VCaP (cell line): ENCODE data around the gene FGG.

Experiments used
- H3K27ac ChIP-seq: fragments of 450-650 bp; 2 replicates; pipeline ENCODE4 v1.5.1; 2017
- CTCF ChIP-seq: fragments of 450-650 bp; conservative IDR thresholded peaks from 2 replicates; pipeline ENCODE4 v1.5.1; 2017; ENCODE audit warnings: mild to moderate bottlenecking, moderate library complexity

Gene FGG

GRCh38 chr4:154611833-154612232, 623 bp downstream of the FGG start:
- no peak overlapping the region for H3K27ac ChIP-seq
- TF ChIP-seq CTCF = no peak

- no peak for TF ChIP-seq CTCF
- no peak overlapping the region for H3K27ac ChIP-seq
These were observed 1.9 kb downstream of the FGG start for GRCh38 chr4:154610582-154610981.

DNA sequence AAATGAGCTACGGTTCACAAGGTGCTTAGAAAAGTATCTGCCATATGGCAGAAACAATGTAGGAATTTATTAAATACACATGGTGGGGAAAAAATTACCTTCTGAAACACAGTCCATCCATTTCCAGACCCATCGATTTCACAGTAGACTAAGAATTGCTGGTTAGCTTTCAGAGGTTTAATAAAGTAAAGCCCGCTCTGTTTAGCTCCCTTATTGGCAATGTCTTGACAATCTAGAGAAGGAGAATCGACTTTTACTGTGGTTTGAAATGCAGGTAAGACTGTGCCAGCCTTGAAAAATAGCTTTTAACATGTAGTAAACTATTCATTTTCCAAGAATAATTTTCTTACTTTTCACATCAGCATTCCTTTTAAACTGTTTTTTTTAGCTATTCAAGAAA, 2.9 kb downstream of the FGG start:
- no peak for TF ChIP-seq CTCF
- H3K27ac ChIP-seq = no peak overlapping the region

DNA sequence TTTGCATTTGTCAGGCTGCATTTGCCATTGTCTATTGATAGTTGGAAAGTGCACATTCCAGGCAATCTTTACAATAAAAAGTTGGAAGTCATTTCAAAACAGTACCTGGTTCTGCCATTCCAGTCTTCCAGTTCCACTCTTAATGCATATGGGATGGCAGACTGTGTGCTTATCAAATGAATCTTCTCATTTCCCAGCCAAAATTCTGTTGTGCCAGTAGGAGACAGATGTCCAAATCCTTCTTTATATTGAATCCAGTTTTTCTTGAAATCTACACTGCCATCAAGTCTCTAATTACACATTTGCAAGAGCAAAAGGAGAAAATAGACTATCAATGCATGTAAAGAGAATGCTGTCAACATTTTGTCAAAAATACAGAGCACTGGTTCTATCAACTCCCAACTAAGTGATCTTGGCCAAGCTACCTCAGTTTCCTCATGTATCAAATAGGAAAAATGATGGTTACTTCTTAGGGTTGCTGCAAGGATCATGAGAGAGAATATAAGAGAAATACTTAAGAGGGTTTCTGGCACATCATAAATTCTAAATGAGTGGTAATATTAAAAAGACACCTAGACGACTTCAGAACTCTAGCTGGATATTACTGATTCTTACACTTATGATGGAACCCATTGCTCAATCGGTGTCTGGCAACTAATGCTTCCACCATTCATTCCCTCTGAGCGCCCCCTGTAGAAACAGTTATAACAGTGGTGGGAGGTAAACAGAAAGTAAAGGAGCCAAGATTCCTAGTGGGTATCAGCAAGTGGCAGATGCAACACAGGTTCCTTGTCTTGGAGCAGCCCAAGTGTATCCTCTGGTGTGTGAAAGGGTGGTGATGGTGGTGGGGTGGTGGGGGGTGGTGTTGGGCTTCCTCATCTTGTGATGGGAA, 3.8 kb downstream of the FGG start:
- TF ChIP-seq CTCF = no peak
- H3K27ac ChIP-seq = no peak overlapping the region

- TF ChIP-seq CTCF = no peak
- H3K27ac ChIP-seq = no peak overlapping the region
These were observed 5.4 kb downstream of the FGG start for GRCh38 chr4:154606728-154607723.

- TF ChIP-seq CTCF = no peak
- no peak overlapping the region for H3K27ac ChIP-seq
These were observed 7.7 kb downstream of the FGG start for GRCh38 chr4:154604696-154605200.
